ENCODE results near the gene AFF4.

Gene AFF4

DNA sequence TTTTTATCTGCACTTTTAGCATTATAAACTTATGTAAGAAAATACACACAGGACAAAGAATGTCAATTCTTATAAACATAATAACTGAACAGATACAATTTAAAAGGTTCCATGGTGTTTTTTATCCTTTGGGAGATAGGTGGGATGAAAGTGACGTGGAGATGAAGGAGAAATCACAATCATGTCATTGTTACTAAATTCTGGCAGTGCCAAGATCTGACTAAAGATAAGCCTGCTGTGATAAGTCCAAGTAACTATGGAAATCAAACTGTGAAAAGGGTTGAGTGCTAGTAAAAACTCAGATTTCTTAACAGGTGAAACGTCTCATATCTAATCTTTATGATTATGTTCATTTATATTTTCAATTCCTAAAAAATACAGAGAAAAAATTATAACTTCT is 78.9 kb downstream of the AFF4 start:
- TF ChIP-seq CTCF (conservative IDR thresholded peaks at IDR 0.05), result no peak

DNA sequence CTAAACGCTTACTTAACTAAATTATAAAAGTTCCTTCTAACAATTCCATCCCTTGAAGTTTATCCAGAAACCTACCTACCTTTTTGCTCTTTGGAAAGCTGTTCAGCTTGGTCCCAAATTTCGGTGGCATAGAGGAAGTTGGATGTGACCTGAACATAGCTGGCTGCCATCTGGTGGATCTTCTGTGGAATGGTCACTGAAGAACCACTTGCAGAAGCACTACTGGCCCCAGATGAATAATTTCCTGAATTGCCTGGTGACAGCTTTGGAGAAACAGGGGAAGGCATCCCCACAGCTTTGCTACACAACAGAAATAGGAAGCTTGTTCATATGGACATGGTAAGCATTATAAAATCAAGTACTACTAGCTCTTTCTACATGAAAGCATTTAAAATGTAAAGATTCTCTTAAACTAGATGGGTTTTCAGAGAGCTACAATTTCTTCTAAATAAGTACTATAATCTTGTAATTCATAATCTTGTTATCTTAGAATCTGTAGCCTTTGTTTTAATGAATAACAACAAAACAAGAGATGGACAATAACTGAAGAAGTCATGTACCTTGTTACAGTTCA is 80.1 kb downstream of the AFF4 start:
- no peak overlapping the region for H3K27ac ChIP-seq

More for the DNA sequence above, 78.9 kb downstream of the AFF4 start:
- H3K27ac ChIP-seq, result no peak overlapping the region

DNA sequence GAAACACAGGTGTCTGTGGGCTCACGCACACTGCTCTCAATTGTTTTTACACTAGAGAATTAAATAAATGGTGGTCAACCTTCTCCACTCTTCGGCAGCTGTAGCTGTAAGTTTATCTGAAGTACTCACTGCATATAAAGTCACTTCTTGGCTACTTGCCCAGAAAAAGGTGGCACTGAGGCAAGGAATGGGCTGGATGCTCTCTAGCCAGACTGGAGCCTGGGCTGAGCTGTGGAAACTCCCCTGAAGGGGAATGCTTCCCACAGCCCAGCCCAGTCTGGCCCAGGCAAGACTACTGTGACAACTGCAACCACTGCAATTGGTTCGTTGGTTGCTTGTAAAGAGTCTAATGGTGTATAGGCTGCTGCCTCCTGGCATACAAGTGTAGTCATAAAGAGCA is 85.5 kb downstream of the AFF4 start:
- no peak for TF ChIP-seq CTCF (conservative IDR thresholded peaks at IDR 0.05)
- H3K27ac ChIP-seq, result no peak overlapping the region

More for the DNA sequence above, 80.1 kb downstream of the AFF4 start:
- peak; percentile 87 for TF ChIP-seq CTCF (conservative IDR thresholded peaks at IDR 0.05)

GRCh38 chr5:132877466-132877865 is 86.0 kb downstream of the AFF4 start:
- no peak overlapping the region for H3K27ac ChIP-seq
- no peak for TF ChIP-seq CTCF (conservative IDR thresholded peaks at IDR 0.05)

DNA sequence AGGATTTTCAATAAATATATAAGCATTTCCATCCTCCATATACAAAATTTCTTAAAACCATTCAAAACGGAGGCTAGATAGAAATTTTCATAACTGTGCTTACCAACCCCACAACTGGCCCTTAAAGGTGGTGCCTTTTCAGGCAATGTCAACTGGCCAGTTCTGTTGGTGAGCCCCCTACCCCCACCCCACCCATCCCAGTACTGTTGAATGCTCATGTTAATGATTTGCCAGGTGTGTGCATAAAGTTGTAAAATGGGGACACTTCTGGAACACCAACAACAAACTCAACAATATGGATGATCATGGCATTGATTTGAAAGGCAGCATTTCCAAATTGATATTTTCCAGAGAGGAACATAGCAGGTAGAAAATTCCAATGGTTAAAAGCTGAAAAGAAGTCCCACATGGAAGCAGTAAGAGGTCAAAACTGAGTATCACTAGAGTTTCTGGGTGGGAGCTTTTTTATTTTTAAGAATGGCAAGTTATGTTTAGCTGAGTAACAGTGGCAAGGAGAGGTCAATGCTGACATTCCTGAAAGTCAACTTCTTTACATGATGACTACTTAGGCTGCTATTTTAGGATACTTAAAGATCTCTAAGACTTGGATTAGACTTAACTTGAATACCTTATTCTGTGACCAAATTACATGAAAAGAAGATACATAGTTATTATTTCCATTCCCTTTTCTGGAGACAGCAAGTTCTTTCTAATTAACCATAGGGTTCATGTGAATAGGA is 87.2 kb downstream of the AFF4 start:
- TF ChIP-seq CTCF (conservative IDR thresholded peaks at IDR 0.05), result no peak
- H3K27ac ChIP-seq, result no peak overlapping the region

DNA sequence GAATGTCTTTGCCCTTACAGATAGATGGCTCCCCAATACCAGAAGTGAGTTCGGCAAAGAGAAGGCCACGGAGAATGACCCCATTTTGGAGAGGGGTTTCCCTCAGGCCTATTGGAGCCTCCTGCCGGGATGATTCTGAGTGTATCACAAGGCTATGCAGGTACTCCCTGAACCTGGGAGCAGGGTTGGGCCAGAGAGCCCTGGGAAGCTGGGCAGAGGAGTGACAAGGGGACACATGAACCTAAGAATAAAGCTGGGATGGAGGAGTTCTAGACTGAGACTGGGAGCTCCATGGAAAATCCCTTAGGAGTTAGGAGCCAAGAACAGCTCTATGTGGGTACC is 89.5 kb downstream of the AFF4 start:
- H3K27ac ChIP-seq, result no peak overlapping the region
- TF ChIP-seq CTCF (conservative IDR thresholded peaks at IDR 0.05), result no peak

- H3K27ac ChIP-seq, result no peak within 1 kb of the TSS
- no peak for TF ChIP-seq CTCF (conservative IDR thresholded peaks at IDR 0.05)
Measured at GRCh38 chr5:132873119-132873929, 90.1 kb downstream of the AFF4 start, which contains the start of gene LEAP2. Gene LEAP2 (plus strand): TSS chr5:132873668. CDS start chr5:132873695, 27 bp downstream.
